Fibroblast of skin of left quadriceps (primary cell): Measurements from ENCODE around the gene PCBP2.
"Not testable (repeated sequence)": the region's sequence is repeated elsewhere in the genome, so short reads cannot be mapped to it uniquely, and the experiment has no call there.

Experiments
- DNase-seq, 2 experiments: peaks; one replicate each; pipeline ENCODE4 v3.0.0-alpha.2; 2013; ENCODE audit warnings: low read depth in 2 of 2

PCBP2 gene

DNA sequence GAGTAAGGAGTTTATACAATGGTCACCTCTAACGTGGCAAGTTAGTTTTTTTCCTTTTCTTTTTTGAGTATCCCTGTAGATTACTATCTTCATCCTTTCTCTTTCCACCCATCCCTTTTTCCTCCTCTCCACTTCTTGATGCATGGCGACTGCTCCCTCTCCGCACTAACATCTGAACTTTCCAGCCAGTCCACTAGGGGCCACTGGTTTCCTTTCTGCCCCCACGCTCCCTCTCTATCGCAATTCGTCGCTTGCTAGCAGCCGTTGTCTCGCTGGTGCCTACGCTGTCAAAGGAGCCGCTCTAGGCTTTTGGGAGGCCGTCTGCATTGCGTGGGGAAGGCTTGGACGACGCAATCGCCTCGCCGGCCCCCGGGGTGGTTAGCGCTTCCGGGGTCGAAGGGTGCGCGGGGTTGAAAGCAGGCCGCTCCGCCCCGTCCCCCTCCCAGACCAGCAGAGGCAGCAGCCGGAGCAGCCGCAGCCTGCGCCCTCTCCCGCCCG lies at the start of gene PCBP2:
Gene PCBP2, plus strand, starts transcription at position 442 of the 498 bp plus-strand sequence. CDS start 2,699 bp downstream, outside the sequence.
- DNase-seq = peak; percentile 99

DNA sequence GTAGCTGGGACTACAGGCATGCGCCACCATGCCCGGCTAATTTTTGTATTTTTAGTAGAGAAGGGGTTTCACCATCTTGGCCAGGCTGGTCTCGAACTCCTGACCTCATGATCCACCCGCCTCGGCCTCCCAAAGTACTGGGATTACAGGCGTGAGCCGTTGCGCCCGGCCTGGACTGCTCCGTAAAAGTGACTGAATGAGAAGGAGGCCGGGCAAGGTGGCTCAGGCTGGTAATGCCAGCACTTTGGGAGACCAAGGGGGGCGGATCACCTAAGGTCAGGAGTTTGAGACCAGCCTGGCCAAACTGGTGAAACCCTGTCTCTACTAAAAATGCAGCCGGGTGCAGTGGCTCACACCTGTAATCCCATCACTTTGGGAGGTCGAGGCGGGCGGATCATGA lies 49.6 kb upstream of the PCBP2 start:
- DNase-seq = not testable (repeated sequence)

DNA sequence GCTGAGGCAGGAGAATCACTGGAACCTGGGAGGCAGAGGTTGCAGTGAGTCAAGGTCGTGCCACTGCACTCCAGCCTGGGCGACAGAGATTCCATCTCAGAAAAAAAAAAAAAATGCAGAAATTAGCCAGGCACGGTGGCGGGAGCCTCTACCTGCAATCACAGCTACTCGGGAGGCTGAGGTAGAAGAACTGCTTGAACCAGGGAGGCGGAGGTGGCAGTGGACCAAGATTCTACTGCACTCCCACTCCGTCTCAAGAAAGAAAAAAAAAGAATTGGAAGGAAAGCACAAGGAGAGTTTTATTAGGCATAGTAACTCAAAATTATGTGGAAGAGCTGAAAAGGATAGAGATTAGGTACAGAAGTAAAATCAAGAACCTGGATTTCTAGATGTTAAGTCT lies 49.0 kb upstream of the PCBP2 start:
- DNase-seq = no peak

DNA sequence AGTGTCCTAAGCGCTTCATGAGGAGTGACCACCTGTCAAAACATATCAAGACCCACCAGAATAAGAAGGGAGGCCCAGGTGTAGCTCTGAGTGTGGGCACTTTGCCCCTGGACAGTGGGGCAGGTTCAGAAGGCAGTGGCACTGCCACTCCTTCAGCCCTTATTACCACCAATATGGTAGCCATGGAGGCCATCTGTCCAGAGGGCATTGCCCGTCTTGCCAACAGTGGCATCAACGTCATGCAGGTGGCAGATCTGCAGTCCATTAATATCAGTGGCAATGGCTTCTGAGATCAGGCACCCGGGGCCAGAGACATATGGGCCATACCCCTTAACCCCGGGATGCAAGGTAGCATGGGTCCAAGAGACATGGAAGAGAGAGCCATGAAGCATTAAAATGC lies 41.0 kb upstream of the PCBP2 start:
- DNase-seq = no peak

DNA sequence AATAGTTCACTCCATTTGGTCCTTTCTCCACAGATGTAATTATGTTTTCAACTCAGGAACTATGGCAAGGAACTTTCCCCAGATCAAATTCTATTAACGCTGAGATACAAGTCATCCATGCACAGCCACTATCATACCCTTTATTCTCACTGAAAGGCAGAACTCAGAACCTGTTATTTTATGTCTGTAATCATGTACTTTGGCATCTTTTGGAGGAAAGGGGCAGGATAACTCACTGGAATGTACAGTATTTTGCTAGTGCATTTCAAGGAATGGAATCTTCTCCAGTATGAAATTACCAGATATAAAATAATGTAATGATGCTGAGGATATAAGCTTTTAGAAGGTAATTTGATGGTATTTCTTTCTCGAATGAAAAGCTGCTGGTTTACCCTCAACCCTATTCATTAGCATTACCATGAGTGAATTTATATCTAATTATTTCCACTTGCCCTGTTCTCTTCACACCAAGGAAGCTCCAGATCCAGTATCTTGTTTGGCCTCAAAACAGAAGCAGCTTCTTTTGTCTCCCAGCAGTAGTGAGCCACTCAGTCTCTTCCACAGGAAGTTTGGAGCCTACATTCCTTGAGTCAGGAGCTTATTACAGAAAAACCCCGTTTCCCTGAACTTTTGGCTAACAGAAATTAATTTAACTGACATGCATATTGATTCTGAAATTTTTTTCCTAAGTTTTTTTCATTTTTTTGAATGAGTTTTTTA lies 38.3 kb upstream of the PCBP2 start:
- no peak for DNase-seq

DNA sequence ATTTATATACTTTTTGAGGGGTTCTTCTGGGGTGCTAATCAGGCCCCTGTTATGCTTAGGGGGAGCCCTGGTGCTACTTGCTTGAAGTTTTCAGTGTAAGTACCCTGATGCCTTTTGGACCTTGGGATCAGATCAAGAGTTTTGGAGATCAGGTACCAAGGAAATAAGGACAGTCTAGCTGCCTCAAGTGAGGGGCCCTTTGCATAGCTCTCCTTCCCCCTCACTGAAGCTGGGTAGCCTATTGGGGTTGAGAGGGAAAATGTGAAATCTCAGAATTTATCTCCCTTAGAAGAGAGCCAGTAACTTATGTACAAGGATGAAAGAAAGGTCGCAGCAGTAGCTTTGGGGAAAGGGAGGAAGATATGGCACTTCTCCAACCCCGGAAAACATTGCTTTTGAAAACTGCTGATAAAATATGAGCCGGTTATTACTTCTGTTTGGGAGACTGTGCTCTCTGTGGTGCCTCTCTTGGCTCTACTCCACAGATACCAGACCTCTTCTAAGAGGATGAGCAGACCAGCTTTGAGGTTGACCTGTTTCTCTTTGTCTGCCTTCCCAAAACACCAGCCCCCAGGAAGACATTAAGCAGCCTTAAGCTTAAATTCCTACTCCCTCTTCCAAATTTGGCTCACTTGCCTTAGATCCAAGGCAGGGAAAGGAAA lies 37.0 kb upstream of the PCBP2 start:
- no peak for DNase-seq

DNA sequence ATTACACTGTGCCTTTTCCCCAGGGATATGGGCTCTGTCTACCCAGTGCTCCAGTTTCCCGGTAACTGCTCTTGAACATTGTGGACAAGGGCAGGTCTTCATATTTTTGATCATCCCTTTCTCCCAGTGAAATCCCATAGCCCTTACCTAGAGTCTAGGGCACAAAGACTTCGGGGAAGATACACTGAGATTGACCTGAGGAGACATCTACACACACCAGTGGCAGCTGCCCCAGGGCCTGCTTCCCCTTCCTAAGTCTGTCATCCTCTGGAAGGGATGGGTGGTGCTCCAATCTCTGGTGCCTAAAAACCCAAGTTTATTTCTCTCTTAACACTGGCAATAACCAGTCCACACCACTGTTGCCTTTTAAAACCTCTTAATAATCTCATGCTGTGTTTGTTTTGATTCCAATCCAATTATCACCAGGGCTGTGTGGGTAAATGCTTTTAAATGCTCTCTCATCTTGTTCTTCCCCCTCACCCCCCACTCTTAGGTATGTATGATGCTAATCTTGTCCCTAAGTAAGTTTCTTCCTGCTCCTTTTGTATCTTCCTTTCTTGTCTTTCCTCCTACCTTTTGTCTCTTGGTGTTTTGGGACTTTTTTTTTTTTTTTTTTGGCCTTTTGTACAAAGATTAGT lies 36.0 kb upstream of the PCBP2 start:
- not testable (repeated sequence) for DNase-seq

DNA sequence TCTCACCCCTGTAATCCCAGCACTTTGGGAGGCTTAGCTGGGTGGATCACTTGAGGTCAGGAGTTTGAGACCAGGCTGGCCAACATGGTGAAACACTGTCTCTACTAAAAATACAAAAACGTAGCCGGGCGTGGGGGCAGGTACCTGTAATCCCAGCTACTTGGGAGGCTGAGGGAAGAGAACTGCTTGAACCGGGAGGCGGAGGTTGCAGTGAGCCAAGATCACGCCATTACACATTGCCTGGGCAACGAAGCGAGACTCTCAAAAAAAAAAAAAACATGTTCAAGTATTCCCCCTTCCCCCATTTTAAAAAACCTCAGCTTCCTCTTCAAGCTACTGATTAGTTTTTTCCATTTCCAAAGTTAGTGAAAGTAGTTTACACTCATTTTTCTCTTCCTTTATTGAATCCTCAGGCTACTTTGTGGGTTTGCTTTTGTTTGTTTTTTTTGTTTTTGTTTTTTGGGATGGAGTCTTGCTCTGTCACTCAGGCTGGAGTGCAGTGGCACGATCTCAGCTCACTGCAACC lies 34.5 kb upstream of the PCBP2 start:
- DNase-seq = not testable (repeated sequence)

DNA sequence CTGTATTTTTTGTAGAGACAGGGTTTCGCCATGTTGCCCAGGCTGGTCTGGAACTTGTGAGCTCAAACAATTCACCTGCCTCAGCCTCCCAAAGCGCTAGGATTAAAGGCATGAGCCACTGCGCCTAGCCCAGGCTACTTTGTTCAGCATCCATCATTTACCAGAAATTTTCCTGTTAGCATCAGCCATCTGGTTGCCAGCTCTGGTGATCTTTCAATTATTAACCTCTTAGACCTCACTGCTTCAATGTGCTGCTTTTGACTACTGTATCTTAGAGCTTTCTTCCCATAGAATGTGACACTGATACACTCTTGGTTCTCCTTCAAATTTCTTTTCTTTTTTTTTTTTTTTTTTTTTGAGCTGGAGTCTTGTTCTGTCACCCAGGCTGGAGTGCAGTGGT lies 33.7 kb upstream of the PCBP2 start:
- DNase-seq = no peak

DNA sequence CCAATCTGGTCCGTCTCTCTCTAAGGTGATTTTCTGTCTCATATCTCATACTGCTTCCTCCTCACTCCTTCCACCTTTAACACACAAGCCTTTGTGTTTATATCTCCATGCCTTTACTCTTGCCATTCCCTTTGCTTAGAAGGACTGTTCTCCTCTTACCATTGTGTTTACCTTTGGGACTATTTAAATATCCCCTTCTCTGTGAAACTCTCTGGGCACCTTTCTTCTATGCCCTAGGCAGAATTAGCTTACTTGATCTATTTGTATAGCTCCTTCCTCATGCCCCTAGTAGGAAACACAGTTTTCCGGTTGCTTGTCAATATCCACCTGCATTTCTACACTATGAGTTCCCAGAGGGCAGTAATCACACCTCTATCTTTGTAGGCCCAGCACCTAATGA lies 32.1 kb upstream of the PCBP2 start:
- no peak for DNase-seq

DNA sequence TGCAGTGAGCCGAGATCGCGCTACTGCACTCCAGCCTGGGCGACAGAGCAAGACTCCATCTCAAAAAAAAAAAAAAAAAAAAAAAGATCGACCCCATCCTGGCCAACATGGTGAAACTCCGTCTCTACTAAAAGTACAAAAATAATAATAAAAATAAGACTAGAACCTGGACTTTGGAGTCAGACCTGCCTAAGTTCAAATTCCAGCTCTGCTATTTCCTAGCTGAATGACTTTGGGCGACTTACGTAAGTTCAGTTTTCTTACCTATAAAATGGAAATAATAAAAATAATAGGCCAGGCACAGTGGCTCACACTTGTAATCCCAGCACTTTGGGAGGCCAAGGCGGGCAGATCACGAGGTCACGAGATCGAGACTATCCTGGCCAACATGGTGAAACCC lies 29.7 kb upstream of the PCBP2 start:
- not testable (repeated sequence) for DNase-seq

DNA sequence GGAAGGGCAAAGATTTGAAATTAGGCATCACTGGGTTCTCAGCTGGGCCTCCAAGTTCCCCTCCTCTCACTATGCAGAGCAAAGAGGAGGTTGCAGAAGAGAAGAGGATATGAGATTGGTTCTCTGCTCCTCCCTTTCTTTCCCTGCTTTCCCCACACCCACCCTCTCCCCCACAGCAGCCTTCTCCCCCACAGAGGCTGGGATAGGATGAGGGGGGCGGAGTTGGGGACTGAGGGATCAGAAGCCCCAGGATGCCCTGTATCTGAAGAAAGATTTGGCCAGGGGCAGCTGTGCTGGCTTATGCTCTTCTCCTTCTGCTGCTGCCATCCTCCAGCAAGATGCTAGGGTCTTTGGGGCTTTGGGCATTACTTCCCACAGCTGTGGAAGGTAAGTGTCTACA lies 28.3 kb upstream of the PCBP2 start, which contains the start of gene AMHR2:
Gene AMHR2, plus strand, starts transcription at position 259 of the 400 bp plus-strand sequence. Its CDS starts 80 bp downstream, at position 339.
- no peak for DNase-seq

DNA sequence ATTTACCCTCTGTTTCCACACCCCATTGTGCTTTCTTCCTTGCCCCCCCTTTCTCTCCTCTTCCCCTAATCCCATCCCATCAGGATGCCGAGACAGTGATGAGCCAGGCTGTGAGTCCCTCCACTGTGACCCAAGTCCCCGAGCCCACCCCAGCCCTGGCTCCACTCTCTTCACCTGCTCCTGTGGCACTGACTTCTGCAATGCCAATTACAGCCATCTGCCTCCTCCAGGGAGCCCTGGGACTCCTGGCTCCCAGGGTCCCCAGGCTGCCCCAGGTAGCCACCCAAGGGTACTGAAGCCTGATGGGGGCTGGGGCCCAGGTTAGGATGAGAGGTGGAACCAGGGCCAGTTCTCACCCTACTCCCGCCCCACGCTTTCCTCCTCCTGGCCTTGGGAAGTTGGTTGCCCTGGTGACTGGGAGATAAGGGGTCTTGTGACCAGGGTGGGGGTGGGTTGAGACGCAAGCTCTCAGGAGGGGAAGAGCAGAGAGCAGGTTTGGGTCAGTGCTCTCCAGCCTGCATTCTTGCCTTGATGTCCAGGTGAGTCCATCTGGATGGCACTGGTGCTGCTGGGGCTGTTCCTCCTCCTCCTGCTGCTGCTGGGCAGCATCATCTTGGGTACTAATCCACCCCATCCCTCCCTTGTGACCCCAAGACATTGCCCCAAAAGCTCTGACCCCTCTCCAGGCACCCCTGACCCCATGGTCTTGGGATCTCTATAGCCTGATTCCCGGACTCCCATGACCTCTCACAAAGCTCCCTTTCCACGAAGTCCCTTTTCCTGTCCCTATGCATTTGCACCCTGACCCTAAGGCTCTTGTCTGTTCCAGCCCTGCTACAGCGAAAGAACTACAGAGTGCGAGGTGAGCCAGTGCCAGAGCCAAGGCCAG lies 27.0 kb upstream of the PCBP2 start:
- no peak for DNase-seq

DNA sequence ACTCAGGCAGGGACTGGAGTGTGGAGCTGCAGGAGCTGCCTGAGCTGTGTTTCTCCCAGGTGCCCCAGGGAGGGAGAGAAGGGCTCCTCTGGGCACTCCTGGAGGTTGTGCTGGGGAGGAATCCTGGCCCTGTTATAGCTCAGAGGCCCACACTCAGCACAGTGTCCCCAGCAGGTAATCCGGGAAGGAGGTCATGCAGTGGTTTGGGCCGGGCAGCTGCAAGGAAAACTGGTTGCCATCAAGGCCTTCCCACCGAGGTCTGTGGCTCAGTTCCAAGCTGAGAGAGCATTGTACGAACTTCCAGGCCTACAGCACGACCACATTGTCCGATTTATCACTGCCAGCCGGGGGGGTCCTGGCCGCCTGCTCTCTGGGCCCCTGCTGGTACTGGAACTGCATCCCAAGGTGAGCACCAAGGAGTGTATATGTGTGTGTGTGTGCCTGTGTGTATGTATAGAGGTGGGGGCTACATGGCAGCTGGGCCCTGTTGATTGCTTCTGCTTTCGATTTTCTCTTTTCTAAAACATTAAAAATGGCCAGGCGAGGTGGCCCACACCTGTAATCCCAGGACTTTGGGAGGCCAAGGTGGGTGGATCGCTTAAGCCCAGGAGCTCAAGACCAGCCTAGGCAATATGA lies 26.3 kb upstream of the PCBP2 start:
- DNase-seq = no peak

DNA sequence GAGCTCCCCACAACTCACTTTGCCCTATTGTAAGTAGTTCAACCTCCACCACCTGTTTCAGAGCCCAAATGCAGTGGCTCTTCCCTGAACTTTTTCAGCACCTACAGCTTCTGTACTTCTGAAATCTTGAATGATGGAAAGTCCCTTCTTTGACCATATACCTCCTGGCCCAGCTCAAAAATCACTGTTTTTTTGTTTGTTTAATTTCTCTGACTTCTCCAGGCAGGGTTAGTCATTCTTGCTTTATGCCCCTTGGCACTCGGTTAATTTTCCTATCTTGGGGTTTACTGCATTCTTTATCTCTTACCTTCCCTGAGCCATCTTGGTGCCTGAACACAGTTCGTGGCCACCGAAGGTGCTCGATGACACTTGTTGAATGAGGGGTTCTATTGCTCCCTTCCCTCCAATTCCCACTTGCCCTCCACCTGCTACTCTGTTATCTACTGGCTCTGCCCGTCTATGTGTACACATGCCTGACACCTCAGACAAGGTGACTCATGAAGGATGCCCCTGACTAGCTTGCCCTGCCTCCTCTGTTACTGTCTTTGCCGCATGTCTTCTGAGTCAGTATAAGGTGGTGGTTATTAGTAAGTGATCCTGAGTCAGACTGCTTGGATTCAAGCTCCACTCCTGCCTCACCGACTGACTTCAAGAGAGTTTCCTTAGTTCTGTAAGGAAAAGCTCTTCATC lies 23.9 kb upstream of the PCBP2 start:
- DNase-seq = peak; percentile 39 to 42

DNA sequence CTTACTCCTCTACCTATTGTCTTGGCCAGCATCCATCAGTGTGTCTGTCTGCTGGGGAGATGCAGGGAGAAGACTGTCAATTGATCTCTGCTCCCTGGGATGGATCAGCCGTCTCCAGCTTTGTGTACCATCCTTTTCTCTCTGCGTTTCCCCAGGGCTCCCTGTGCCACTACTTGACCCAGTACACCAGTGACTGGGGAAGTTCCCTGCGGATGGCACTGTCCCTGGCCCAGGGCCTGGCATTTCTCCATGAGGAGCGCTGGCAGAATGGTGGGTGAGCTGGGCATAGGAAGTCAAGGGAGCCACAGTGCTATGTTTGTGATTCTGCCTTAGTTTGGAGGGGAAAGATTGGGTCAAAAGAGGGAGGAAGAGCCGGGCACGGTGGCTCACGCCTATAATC lies 23.2 kb upstream of the PCBP2 start:
- DNase-seq = no peak

DNA sequence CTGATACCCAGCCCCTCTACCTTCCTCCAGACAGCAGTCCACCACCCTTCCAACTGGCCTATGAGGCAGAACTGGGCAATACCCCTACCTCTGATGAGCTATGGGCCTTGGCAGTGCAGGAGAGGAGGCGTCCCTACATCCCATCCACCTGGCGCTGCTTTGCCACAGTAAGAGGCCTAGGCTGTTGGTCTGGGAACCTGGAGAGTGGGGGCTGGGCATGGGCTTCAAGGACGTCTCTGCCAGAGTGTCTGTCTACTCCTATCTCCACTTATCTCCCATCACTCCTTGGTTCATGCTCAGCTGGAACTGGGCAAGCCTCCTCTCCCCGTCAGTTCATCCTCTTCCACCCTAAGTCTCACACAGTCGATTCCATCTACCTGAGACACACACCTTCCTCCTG lies 21.8 kb upstream of the PCBP2 start:
- no peak for DNase-seq

DNA sequence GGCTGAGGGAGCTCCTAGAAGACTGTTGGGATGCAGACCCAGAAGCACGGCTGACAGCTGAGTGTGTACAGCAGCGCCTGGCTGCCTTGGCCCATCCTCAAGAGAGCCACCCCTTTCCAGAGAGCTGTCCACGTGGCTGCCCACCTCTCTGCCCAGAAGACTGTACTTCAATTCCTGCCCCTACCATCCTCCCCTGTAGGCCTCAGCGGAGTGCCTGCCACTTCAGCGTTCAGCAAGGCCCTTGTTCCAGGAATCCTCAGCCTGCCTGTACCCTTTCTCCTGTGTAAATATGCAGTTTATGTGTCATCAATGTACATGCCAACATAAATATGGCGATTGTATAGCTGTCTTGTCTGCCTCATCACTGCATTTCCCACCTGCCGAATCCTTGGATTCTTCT lies 20.7 kb upstream of the PCBP2 start:
- no peak for DNase-seq

DNA sequence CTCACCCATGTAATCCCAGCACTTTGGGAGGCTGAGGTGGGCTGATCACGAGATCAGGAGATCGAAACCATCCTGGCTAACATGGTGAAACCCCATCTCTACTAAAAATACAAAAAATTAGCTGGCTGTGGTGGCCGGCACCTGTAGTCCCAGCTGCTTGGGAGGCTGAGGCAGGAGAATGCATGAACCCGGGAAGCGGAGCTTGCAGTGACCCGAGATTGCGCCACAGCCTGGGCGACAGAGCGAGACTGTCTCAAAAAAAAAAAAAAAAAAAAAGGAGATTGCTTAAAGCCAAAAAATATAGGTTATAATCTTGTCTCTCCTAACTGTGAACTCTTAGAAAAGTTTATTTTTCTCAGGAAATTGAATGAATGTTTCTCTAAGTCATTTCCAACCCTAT lies 16.6 kb upstream of the PCBP2 start:
- not testable (repeated sequence) for DNase-seq

DNA sequence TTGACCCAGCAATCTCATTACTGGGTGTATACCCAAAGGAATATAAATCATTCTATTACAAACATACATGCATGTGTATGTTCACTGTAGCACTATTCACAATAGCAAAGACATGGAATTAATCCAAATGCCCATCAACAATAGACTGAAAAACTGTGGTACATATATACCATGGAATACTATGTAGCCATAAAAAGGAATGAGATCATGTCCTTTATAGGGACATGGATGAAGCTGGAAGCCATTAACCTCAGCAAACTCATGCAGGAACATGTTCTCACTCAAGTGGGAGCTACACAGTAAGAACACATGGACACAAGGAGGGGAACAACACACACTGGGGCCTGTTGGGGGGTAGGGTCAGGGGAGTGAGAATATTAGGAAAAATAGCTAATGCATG lies 12.3 kb upstream of the PCBP2 start:
- DNase-seq = not testable (repeated sequence)
